KMS-11 (cell line): Measurements from ENCODE around the gene MYH11.

Experiments used
- H2AFZ ChIP-seq: fragments of 200-600 bp; sonication (generic); 2 replicates; pipeline ENCODE4 v1.6.1; 2016; ENCODE audit warnings: antibody characterized with exemption, mixed run types, low read depth
- H3K27ac ChIP-seq: fragments of 200-600 bp; sonication (generic); 2 replicates; pipeline ENCODE4 v1.6.1; 2016; ENCODE audit warnings: mild to moderate bottlenecking, mixed run types
- H3K27me3 ChIP-seq: fragments of 200-600 bp; sonication (generic); 2 replicates; pipeline ENCODE4 v1.6.1; 2017; ENCODE audit warnings: mild to moderate bottlenecking, low read depth, mixed run types, moderate library complexity; ENCODE audit not compliant: insufficient read depth
- H3K36me3 ChIP-seq: fragments of 200-600 bp; sonication (generic); 2 replicates; pipeline ENCODE4 v1.6.1; 2017; ENCODE audit warnings: mild to moderate bottlenecking, mixed run types; ENCODE audit not compliant: insufficient read depth
- H3K4me1 ChIP-seq: fragments of 200-600 bp; sonication (generic); 2 replicates; pipeline ENCODE4 v1.6.1; 2016; ENCODE audit warnings: mild to moderate bottlenecking, low read depth, mixed run types; ENCODE audit not compliant: poor library complexity, severe bottlenecking
- H3K4me2 ChIP-seq: fragments of 200-600 bp; sonication (generic); 2 replicates; pipeline ENCODE4 v1.7.0; 2016; ENCODE audit warnings: mild to moderate bottlenecking, mixed run types
- H3K4me3 ChIP-seq: fragments of 200-600 bp; sonication (generic); IDR thresholded peaks from 2 replicates; pipeline ENCODE4 v1.6.1; 2017; ENCODE audit warnings: low read depth, low read length, mixed read lengths; ENCODE audit not compliant: insufficient read depth
- H3K79me2 ChIP-seq: fragments of 200-600 bp; sonication (generic); 2 replicates; pipeline ENCODE4 v1.6.1; 2016; ENCODE audit warnings: low read depth, mixed run types; ENCODE audit not compliant: insufficient read depth
- H3K9ac ChIP-seq: fragments of 200-600 bp; sonication (generic); 2 replicates; pipeline ENCODE4 v1.6.1; 2016; ENCODE audit warnings: mild to moderate bottlenecking, mixed run types
- H4K20me1 ChIP-seq: fragments of 200-600 bp; sonication (generic); 2 replicates; pipeline ENCODE4 v1.6.1; 2016; ENCODE audit warnings: mild to moderate bottlenecking, mixed run types; ENCODE audit not compliant: insufficient read depth
- TF ChIP-seq, protein P1 (sequence below): fragments of 200-600 bp; sonication (generic); conservative IDR thresholded peaks from 2 replicates; pipeline ENCODE4 v1.6.1; 2017; ENCODE audit warnings: low read depth, mild to moderate bottlenecking, antibody characterized with exemption, low read length, moderate library complexity, mixed read lengths

The MYH11 gene

DNA sequence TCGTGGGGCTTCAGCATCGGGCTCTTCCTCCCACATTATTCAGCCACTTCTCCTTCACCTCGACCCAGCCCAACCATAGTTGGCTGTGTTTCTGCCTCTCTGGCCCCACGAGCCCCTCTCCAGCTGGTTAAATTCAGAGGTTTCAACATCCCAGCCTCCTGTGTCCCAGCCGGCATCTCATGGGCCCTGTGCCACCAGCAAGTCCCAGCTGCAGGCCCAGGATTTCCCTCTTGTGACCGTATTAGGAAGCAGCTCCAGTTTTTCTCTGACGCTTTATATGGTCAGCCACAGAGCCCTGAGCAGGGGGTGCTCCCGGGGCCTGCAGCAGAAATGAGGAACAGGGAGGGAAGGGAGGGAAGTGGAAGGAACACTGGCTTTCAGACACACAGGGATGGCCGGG, 27.4 kb downstream of the MYH11 start:
- Histone ChIP-seq H3K9ac (no peak overlapping the region), H2AFZ (no peak overlapping the region), H3K36me3 (no peaks in the 10 kb centered on the region), H3K27ac (no peak overlapping the region), H3K27me3 (no peaks in the 10 kb centered on the region), H3K4me2 (no peak overlapping the region), H4K20me1 (no peaks in the 10 kb centered on the region), H3K4me1 (no peaks in the 10 kb centered on the region), H3K4me3 (no peak overlapping the region), H3K79me2 (no peaks in the 10 kb centered on the region)
- TF ChIP-seq, protein P1, sequence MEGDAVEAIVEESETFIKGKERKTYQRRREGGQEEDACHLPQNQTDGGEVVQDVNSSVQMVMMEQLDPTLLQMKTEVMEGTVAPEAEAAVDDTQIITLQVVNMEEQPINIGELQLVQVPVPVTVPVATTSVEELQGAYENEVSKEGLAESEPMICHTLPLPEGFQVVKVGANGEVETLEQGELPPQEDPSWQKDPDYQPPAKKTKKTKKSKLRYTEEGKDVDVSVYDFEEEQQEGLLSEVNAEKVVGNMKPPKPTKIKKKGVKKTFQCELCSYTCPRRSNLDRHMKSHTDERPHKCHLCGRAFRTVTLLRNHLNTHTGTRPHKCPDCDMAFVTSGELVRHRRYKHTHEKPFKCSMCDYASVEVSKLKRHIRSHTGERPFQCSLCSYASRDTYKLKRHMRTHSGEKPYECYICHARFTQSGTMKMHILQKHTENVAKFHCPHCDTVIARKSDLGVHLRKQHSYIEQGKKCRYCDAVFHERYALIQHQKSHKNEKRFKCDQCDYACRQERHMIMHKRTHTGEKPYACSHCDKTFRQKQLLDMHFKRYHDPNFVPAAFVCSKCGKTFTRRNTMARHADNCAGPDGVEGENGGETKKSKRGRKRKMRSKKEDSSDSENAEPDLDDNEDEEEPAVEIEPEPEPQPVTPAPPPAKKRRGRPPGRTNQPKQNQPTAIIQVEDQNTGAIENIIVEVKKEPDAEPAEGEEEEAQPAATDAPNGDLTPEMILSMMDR: no peak

DNA sequence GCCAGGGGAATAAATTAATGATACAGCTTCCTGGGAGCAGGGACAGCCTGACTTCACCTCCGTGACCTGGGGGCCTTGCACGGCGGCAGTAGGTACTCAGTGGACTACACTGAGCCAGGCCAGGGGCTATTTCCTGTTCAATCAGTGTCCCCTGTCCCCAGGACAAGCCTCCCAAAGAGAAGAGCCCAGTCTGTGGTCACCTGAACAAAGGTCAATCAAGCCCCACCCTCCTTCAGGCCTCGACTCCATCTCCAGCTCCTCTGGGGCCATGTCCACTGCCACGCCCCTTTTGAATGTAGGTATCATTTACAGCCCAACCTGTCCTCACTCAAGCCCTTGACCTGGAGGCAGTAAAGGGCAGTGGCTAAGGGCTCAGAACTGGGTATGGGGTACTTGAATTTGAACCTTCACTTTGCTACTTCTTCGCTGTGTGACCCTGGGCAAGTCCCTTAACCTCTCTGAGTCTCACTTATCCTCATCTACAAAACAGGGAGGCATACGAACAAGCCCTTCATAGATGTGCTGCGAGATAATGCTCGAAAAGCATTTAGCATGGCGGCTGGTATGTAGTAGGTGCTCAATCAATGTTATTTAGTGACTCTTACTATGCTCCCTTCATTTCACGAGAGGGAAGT, 29.0 kb downstream of the MYH11 start:
- H4K20me1 ChIP-seq: no peaks in the 10 kb centered on the region
- H3K4me3 ChIP-seq: no peak overlapping the region
- H3K79me2 ChIP-seq: no peaks in the 10 kb centered on the region
- no peaks in the 10 kb centered on the region for H3K27me3 ChIP-seq
- H2AFZ ChIP-seq: no peak overlapping the region
- TF ChIP-seq, protein P1: no peak
- H3K4me2 ChIP-seq: no peak overlapping the region
- no peaks in the 10 kb centered on the region for H3K36me3 ChIP-seq
- H3K4me1 ChIP-seq: no peaks in the 10 kb centered on the region
- H3K9ac ChIP-seq: no peak overlapping the region
- H3K27ac ChIP-seq: no peak overlapping the region

DNA sequence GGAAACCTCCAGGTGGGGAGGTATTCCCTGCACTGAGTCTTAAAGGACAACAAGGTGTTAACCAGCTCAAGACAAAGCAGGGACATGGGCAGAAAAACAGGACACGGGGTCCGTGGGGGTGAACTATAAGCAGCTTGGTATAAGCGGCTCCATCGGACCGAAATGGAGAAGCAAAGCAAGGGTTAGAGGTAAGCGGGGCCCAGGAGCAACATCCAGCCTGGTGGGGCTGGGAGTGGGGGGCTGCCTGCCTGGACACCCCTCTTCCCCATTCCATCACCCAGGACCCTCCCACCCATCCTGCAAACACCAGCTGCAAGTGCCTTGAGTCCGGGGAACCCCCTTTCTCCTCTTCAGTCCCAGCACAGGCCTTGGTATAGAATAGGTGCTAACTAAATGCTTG, 29.5 kb downstream of the MYH11 start:
- H2AFZ ChIP-seq: no peak overlapping the region
- TF ChIP-seq, protein P1: no peak
- H3K4me1 ChIP-seq: no peaks in the 10 kb centered on the region
- no peaks in the 10 kb centered on the region for H3K79me2 ChIP-seq
- no peaks in the 10 kb centered on the region for H3K36me3 ChIP-seq
- no peak overlapping the region for H3K4me3 ChIP-seq
- H4K20me1 ChIP-seq: no peaks in the 10 kb centered on the region
- H3K27ac ChIP-seq: no peak overlapping the region
- H3K9ac ChIP-seq: no peak overlapping the region
- H3K27me3 ChIP-seq: no peaks in the 10 kb centered on the region
- no peak overlapping the region for H3K4me2 ChIP-seq

DNA sequence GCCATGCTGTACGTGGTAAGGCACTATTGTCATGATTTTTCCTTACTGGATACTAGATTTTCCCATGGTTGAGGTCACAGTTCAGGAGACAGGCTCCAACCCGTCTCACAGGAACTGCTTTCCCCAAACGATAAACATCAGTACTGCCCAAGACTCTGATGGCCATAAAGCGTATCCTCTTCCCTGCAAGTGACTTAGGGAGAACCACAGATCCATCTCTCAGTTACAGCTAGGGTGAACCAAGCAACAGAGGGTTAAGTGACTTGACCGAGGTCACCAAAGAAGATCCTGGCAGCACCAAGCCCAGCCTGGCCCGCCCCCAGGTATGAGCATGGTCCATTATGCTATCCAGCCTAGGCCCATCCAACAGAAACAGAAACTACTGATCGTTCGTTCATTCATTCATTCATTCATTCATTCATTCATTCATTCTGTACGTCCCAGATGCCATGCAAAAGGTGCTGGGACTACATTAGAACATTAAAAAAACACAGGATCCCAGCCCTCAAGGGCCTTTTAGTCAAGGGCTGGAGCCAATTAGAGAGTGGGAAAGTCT, 31.0 kb downstream of the MYH11 start:
- no peaks in the 10 kb centered on the region for H4K20me1 ChIP-seq
- no peaks in the 10 kb centered on the region for H3K27me3 ChIP-seq
- H3K4me1 ChIP-seq: no peaks in the 10 kb centered on the region
- no peak overlapping the region for H3K9ac ChIP-seq
- no peak overlapping the region for H3K27ac ChIP-seq
- TF ChIP-seq, protein P1: no peak
- no peak overlapping the region for H2AFZ ChIP-seq
- no peak overlapping the region for H3K4me3 ChIP-seq
- no peaks in the 10 kb centered on the region for H3K79me2 ChIP-seq
- no peak overlapping the region for H3K4me2 ChIP-seq
- no peaks in the 10 kb centered on the region for H3K36me3 ChIP-seq
